NOMO-1 (cell line): ENCODE results near the gene PRH2.

Experiments used
- DNase-seq, 2 experiments: peaks; one replicate each; lab custom pipeline; 2025; ENCODE audit not compliant: unreplicated experiment in 2 of 2; lab: John Stamatoyannopoulos, UW

PRH2 gene

DNA sequence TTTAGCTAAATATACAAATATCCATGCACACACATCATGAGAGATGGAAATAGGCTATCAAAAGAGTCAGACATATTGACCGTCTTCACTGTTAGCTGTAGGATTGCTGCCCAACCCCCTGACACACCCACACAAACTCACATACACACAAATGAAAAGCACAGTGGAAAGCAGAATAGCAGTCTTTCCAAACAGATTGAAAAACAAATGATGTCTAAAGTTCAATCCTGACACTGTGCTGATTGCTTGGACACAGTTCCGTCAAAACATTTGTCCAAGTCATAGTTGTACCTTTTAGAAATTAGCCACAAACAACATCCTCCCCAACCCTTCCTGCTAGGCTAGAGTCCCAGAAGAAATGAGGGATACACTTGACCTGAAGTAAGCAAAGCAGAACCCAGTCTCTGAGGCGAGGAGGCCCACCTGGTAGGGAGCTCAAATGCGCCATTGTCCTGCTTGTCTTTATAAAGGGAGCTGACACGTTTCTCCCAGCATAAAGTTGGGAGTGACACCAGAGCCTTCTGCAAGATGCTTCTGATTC is at the start of gene PRH2:
Gene PRH2, plus strand, starts transcription at position 491 of the 541 bp plus-strand sequence. Its CDS starts 38 bp downstream, at position 529.
- no peak for DNase-seq

DNA sequence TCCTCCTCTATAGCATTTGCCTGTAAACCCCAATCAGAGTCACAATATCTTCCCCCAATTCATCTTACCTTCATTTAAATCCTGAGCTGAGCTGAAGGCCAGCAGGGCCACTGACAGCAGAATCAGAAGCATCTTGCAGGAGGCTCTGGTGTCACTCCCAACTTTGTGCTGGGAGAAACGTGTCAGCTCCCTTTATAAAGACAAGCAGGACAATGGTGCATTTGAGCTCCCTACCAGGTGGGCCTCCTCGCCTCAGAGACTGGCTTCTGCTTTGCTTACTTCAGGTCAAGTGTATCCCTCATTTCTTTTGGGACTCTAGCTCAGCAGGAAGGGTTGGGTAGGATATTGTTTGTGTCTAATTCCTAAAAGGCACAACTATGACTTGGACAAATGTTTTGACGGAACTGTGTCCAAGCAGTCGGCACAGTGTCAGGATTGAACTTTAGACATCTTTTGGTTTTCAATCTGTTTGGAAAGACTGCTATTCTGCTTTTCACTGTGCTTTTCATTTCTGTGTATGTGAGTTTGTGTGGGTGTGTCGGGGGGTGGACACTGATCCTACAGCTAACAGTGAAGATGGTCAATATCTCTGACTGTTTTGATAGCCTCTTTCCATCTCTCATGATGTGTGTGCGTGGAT is 44.8 kb upstream of the PRH2 start, which contains the start of gene PRH1:
Gene PRH1, minus strand, starts transcription at position 170 of the 640 bp plus-strand sequence. Its CDS starts 38 bp downstream, at position 132.
- no peak for DNase-seq

DNA sequence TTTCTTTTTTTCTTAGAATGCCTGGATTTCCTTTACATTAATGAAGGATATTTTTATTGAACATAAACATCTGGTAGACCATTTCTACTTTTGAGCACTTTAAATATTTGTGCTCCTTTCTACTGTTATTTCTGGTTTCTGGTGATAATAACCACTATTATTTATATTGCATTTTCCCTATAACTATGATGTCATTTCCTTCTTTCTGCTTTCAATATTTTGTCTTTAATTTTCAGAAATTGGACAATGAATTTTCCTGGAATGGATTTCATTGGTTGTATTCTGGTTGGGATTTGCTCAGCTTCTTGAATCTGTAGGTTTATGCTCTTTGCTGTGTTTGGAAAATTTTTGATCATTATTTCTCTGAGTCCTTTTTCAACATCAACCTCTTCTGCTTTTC is 39.8 kb upstream of the PRH2 start:
- DNase-seq: no peak

DNA sequence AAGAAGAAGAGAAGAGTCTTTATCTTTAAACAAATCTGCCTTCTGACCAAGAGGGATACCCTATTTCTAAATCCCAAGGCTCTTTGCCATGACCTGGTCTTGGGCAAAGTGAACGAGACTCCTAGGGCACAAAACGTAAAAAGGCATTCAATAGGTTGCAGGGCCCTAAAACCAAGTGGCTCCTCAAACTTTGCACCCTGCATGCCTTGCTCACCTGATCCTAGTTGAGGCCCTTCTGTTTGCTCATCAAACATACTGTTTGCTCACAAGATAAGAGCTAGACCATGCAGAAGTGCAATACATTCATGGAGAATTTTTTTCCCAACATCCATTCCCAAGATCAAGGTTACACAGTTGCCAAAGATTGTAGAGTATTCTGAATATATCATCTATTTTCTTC is 37.1 kb upstream of the PRH2 start:
- no peak for DNase-seq

DNA sequence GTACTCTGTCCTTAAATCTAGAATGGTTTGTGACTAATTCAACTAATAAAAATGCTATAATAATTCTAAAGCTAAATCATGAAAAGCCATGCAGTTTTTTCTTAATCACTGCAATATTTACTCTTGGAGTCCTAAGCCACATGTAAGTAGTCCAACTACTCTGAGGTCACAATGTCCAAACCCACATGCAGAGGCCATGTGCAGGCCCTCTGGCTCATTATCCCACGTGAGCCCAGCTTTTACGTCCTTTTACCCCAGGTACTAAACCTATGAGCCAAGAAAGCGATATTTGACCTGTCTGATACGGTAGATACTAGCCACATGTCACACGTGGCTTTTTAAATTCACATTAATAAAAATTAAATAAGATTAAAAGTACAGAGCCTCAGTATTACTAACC is 32.2 kb upstream of the PRH2 start:
- DNase-seq: no peak

DNA sequence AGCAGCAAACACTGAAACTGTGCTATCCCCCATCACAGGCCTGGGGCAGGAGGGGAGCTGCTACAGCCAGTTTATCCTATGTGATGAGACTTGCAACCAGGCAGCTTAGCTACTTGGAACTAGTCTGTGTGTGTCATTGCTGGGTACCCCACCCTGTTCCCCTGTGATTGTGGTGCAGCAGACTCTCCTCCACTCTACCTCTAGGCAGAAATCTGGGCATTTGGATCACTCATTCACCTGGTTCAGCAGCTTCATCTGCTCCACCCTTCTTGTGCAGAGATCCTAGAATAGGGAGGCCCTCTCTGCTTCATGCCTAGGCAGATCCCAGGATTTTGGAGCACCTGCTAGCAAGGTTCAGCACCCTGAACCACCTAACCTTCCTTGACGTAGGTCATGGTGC is 28.5 kb upstream of the PRH2 start:
- no peak for DNase-seq

DNA sequence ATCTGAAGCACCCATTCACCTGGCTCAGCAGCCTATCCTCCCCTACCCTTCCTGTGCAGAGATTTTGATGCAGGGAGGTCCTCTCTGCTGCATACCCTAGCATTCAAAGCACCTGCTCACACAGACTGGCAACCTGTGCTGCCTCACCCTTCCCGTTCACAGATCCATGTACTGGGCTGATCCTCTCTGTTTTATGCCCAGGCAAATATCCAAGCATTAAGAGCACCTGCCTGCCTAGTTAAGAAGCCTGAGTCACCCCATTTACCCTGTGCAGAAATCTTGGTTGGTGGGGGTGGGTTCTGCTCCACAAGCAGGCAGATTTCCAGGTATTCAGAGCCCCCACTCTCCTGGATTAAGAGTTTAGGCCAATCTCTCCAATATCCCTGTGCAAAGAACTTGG is 28.1 kb upstream of the PRH2 start:
- no peak for DNase-seq

DNA sequence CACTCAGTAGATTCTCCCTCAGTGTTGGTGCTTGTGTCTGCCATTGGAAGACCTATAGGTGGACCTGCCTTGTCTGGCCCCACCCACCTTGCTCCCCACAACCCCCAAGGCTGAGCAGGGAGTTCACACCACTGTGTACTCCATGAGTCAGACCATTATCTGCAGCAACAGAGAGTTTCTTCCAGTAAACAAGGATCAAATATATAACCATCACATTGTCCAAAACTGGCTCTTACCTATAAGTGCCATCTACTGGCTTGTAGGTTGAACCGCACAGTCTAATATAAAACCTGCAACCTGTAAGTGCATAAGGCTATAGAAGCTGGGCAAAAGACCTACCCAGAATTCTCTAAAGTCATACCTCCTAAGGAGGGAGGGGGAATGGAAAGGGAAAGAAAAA is 27.6 kb upstream of the PRH2 start:
- no peak for DNase-seq

DNA sequence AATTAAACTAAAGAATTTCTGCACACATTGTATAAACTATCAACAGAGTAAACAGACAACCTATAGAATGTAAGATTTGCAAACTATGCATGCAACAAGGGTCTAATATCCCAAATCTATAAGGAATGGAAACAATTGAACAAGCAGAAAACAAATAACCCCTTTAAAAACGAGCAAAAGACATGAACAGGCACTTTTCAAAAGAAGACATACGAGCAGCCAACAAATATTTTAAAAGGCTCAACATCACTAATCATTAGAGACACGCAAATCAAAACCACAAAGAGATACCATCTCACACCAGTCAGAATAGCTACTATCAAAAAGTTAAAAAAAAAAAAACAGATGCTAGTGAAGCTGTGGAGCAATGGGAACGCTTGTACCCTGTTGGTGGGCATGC is 24.4 kb upstream of the PRH2 start:
- no peak for DNase-seq

DNA sequence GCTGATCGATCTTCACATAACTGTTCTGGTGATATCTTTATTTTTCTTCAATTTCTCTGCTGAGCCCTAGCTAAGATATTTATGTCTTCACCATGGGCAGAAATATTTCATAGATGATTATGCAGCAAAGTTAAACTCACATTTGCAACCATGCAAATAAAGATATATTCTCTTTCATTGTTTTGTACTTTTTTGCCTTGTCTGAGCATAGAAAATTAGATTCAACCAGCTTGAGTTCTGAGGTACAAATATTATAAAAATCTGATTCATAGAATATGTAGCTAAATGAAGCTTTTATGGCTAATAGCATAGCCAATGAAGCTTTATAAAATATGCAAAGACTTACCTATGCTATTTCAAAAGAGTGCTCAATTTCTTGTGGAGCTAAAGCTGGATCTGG is 19.6 kb upstream of the PRH2 start, which contains the start of gene TAS2R13:
Gene TAS2R13, minus strand, starts transcription at position 101 of the 400 bp plus-strand sequence. CDS start 264 bp downstream, outside the sequence.
- no peak for DNase-seq

DNA sequence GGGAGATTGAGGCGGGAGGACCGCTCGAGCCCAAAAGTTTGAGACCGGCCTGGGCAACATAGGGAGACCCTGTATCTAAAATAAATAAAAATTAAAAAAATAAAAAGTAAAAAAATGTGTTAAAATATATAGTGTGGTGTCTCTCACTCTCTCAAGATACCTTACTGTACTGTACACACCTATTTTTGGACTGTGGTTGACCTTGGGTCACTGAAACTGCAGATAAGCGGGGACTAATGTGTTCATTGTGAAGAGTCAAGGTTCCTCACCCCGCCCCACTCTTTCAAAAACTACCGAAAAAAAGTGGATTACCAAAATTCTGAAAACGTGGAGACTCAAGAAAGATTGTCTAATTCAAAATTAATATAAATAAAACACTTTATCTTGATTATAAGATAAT is 18.7 kb upstream of the PRH2 start:
- DNase-seq: no peak

DNA sequence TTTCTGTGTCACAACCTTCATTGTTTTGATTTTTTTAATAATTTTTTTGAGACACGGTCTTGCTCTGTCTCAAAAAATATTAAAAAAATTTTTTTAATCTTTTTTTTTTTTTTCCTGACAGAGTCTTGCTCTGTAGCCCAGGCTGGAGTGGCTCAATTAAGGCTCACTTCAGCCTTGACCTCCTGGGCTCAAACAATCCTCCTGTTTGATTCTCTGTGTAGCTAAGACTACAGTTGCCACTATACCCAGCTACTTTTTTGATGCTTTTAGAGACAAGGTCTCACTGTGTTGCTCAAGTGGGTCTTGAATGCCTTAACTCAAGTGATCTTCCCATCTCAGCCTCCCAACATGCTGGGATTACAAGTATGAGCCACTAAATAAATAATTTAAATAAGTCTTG is 9.2 kb upstream of the PRH2 start:
- DNase-seq: no peak

DNA sequence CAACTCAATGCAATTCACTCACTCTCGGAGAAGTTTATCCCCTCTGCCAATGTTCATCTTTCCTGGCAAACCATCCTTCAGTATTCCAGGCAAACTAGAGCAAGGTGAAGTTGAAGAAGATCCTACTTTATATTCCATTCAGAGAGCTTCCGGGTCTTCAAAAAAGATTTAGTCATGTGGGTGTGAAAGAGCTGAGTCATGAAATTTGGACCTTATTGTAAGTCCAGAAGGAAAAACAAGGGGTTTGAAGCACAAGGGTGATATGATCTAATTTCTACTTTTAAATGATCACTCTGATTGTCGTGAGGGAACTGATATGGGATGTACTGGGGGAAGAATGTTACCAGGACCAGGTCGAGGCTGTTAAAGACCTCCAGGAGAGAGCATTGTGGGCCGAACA is 2.8 kb upstream of the PRH2 start:
- no peak for DNase-seq

DNA sequence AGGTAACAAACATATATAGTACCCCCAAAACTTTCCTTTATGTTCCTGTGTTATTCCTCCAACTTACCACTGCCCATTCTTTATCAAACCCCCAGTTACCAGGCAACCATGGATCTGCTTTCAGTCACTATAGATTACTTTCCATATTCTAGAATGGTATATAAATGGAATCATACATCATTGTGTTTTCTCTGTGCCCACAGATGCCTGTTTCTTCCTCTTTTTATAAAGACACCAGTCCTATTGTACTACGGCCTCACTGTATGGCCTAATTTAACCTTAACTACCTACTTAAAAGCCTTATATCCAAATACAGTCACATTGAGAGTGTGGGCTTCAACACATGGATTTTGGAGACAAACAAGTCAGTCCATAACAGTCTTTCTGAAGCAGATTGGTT is 7.5 kb downstream of the PRH2 start:
- no peak for DNase-seq

DNA sequence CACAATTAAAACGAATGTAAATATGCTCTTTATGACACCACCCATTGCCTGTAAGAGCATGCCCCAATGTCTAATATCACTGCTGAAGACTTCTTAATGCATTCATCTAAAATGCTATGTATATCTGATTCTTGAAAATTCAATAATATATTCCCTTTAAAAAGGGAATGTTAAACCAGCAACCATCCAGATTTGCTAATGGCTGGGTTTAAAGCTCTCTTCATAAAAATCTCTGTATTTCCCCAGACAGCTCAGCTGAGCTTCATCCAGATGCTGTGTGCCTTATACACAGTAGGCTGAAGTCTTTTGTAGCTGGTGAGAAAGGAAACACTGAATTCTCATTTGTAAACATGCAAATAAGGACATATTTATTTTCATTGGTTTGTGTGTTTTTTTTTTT is 10.1 kb downstream of the PRH2 start, which contains the start of gene TAS2R14:
Gene TAS2R14, minus strand, starts transcription at position 101 of the 400 bp plus-strand sequence. Its CDS starts 56 bp downstream, at position 45.
- no peak for DNase-seq

DNA sequence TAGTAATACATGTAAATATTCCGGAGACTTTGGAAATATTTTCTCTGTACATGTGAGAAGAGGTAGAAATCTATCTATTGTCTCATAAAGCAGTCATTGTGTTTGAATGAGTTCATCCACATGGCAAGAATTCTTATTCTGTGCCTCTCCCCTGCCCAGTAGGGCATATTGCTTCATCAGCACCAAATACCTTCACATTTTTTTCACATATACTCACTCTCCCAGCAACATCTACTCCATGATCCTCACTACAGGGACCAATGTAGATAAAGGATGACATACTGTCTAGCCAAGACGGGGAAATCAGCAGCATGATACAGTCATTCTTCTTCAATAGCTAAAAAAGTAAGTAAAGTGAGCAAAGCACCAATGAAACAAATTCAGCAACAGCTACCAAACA is 11.4 kb downstream of the PRH2 start:
- no peak for DNase-seq

DNA sequence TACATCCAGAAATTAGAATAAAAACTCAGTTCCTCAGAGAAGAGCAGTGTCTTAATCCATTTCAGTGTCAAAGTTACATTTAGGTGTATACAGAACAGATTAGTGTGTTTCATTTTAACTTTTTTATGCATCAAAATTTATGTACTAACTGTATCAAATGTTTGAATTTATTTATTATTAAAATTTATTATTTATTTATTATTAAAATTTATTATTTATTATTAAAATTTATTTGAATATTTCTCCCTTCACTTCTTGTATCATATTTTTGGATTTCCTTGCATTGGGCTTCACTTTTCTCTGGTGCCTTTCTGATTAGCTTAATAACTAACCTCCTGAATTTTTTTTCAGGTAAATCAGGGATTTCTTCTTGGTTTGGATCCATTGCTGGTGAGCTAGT is 12.3 kb downstream of the PRH2 start:
- no peak for DNase-seq

DNA sequence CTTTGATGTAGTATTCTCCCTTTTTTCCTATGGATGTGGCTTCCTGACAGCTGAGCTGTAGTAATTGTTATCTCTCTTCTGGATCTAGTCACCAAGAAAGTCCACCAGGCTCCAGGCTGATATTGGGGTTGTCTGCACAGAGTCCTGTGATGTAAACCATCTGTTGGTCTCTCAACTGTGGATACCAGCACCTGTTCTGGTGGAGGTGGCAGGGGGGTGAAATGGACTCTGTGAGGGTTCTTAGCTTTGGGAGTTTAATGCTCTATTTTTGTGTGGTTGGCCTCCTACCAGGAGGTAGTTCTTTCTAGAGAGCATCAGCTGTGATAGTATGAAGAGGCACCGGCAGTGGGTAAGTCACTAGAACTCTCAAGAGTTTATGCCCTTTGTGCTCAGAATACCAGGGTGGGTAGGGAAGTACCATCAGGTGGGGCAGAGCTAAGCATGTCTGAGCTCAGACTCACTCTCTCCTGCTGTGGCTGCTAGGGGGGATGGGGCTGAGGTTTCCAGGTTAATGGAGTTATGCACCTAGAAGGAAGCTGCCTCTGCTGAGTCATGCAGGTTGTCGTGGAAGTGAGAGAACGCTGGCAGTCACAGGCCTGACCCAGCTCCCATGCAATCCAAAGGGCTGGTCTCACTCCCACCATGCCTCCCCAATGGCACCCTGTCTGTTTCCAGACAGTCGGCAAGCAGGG is 13.0 kb downstream of the PRH2 start:
- no peak for DNase-seq

DNA sequence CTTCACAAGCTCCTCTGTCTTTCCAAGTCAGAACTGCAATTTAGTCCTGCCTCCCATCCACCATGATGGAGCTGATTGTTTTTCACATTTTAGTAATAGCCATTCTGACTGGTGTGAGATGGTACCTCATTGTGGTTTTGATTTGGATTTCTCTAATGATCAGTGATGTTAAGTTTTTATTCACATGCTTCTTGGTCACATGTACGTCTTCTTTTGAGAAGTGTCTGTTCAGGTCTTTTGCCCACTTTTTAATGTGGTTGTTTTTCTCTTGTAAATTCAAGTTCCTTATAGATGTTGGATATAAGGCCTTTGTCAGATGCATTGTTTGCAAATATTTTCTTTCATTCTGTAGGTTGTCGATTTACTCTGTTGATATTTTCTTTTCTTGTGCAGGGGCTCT is 14.1 kb downstream of the PRH2 start:
- no peak for DNase-seq

DNA sequence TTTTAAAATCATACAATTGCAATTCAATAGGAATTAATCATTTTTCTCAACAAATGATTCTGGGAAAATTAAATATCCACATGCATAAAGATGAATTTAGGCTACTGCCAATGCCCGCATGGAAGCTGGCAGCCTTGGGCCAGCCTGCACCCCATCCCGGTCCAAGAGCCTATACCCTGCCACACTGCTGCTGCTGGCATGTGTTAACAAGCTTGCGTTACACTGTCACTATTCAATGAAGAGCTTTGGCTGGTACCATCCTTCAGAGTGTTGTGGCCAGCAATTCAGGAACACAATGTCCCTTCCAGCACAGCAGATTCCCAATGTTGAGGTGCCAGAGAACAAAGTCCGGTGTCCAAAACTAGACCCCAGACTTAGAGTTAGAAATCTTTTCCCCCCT is 23.6 kb downstream of the PRH2 start:
- DNase-seq: no peak

DNA sequence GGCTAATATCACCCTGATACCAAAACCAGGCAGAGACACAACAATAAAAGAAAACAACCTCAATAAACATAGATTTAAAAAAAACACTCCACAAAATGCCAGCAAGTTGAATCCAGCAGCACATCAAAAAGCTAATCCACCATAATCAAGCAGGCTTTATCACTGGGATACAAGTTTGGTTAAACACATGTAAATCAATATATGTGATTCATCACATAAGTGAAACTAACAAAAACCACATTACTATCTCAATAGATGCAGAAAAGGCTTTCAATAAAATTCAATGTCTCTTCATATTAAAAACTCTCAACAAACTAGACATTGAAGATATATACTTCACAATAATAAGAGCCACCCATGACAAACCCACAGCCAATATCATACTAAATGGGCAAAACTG is 27.0 kb downstream of the PRH2 start:
- DNase-seq: no peak

DNA sequence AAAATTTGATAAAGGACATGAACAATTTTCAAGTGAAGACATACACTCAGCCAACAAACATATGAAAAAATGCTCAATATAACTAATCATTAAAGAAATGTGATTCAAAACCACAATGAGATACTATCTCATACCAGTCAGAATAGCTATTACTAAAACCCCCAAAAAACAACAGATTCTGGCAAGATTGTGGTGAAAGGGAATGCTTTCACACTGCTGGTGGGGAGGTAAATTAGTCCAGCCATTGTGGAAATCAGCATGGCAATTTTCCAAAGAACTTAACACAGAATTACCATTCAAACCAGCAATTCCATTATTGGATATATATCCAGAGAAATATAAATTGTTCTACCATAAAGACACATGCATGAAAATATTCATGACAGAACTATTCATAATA is 28.7 kb downstream of the PRH2 start:
- DNase-seq: no peak
